ENCODE results near the gene KIFC3. TPM values are rescaled to one million over a fixed set of nuclear protein-coding genes. Genes with fewer than 3 reads are reported as not detected.
A peak's percentile ranks its signal among the peaks of the same experiment; 100 is the strongest.

Gene KIFC3
- total RNA-seq, 1 donor from 2014 or later, result 0.27 TPM

- H3K27ac Mint-ChIP-seq, result no peak overlapping the region
- H3K36me3 Mint-ChIP-seq (ENCODE audit: low read depth), result peaks cover 8% of the 10 kb centered on the region
- ATAC-seq (ENCODE audit: low read depth) (no peak), DNase-seq (no peak)
- no peak for TF ChIP-seq CTCF (IDR thresholded peaks at IDR 0.05)
- no peaks in the 10 kb centered on the region for H3K27me3 Mint-ChIP-seq
- intact Hi-C loops (cut with micrococcal nuclease), result no loop called here
- ChIA-PET CTCF (no interaction called here), POLR2A (interaction anchor here (0.8 kb wide), 1 partner anchor 14 kb away, joined by 3 read pairs; no protein-coding TSS in a partner anchor)
- H3K9me3 Mint-ChIP-seq, result no peaks in the 10 kb centered on the region
- H3K4me1 Mint-ChIP-seq, result no peaks in the 10 kb centered on the region
- H3K4me3 Mint-ChIP-seq, result no peak overlapping the region
Measured at GRCh38 chr16:57759131-57759530, 43.2 kb downstream of the KIFC3 start.

- no peaks in the 10 kb centered on the region for H3K4me1 Mint-ChIP-seq
- H3K36me3 Mint-ChIP-seq (ENCODE audit: low read depth), result peaks cover 10% of the 10 kb centered on the region
- H3K4me3 Mint-ChIP-seq, result no peak overlapping the region
- no peak overlapping the region for H3K27ac Mint-ChIP-seq
- no peak for DNase-seq
- H3K9me3 Mint-ChIP-seq, result no peaks in the 10 kb centered on the region
- H3K27me3 Mint-ChIP-seq, result no peaks in the 10 kb centered on the region
- CTCF ChIA-PET, result interaction anchor here (1.2 kb wide), 1 partner anchor 23 kb away, joined by 3 read pairs; the partner anchor contains the start of gene KATNB1
- intact Hi-C loops (cut with micrococcal nuclease), result no loop called here
- no peak for TF ChIP-seq CTCF (IDR thresholded peaks at IDR 0.05)
- POLR2A ChIA-PET, result no interaction called here
- no peak for ATAC-seq (ENCODE audit: low read depth)
Measured at GRCh38 chr16:57758331-57759117, 43.8 kb downstream of the KIFC3 start.

- Mint-ChIP-seq H3K4me1 (no peaks in the 10 kb centered on the region), H3K4me3 (no peak overlapping the region), H3K27me3 (no peaks in the 10 kb centered on the region), H3K36me3 (ENCODE audit: low read depth) (peaks cover 12% of the 10 kb centered on the region), H3K9me3 (no peaks in the 10 kb centered on the region), H3K27ac (no peak overlapping the region)
- TF ChIP-seq CTCF (IDR thresholded peaks at IDR 0.05), result no peak
- ChIA-PET CTCF (interaction anchor here (1.2 to 1.3 kb wide), 2 partner anchors 22 to 23 kb away, joined by 3 read pairs; partner anchors contain the start of gene KATNB1), POLR2A (no interaction called here)
- intact Hi-C loops (cut with micrococcal nuclease), result loop anchor here (1.0 kb wide), 3 partner anchors 23 to 247 kb away; partner anchors contain the start of gene KATNB1
- no peak for DNase-seq
- no peak for ATAC-seq (ENCODE audit: low read depth)
Measured at GRCh38 chr16:57757883-57758282, 44.4 kb downstream of the KIFC3 start.

GRCh38 chr16:57757326-57757786 lies 44.9 kb downstream of the KIFC3 start:
- H3K27me3 Mint-ChIP-seq, result no peaks in the 10 kb centered on the region
- intact Hi-C loops (cut with micrococcal nuclease), result loop anchor here (1.0 kb wide), 3 partner anchors 22 to 248 kb away; partner anchors contain the start of gene KATNB1
- ChIA-PET POLR2A (no interaction called here), CTCF (interaction anchor here (1.2 to 1.3 kb wide), 2 partner anchors 21 to 22 kb away, joined by 3 read pairs; partner anchors contain the start of gene KATNB1)
- H3K4me1 Mint-ChIP-seq, result no peaks in the 10 kb centered on the region
- no peaks in the 10 kb centered on the region for H3K9me3 Mint-ChIP-seq
- ATAC-seq (ENCODE audit: low read depth) (peak; percentile 99), DNase-seq (peak; percentile 78)
- H3K4me3 Mint-ChIP-seq, result no peak overlapping the region
- H3K36me3 Mint-ChIP-seq (ENCODE audit: low read depth), result peaks cover 12% of the 10 kb centered on the region
- no peak overlapping the region for H3K27ac Mint-ChIP-seq
- no peak for TF ChIP-seq CTCF (IDR thresholded peaks at IDR 0.05)

All from activated B cell treated with CpG ODN at 0.5 μM for 24 hours (primary cell).